ENCODE data around the gene KIT. TPM values are rescaled to one million over a fixed set of nuclear protein-coding genes. Genes with fewer than 3 reads are reported as not detected.

Gene KIT
- total RNA-seq, 1 experiment from 2014 or later, result not detected

DNA sequence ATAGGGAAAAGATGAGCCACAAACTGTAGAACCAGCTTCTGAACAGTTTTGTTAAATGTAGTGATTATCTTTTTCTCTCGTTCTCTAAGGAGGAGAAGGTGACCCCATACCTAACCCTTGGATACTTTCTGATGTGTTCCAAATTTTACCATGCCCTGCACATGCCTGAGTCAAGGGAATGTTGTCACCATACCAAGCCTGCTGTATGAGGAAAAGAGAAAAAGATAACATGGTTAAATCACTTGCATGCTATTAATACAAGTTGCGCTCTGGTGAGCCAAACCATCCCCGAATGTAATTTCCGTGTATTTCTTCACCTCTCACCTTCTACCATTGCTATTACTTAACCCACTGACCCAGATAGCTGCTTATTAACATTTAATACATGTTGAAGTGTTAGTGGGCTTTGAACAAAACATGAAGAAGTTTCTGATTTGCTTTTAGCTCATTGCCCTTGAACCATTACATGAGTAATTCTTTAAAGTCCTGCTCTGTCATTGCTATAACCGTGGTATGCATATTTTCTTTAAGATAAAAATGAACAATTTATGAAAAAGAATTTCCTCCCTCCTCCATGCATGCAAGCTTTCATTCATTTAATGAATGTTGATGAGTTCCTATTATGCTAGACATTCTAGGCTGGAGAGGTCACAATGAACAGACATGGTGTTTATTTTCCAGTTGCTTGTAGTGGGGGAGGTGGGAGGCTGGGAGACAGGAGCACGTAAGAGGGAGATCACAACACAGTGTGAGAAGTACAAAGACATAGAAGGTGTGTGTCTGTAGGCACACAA, 13.6 kb upstream of the KIT start:
- Mint-ChIP-seq H3K4me1 (ENCODE audit: insufficient read depth, unreplicated experiment) (no peaks in the 10 kb centered on the region), H3K9me3 (ENCODE audit: unreplicated experiment) (no peaks in the 10 kb centered on the region), H3K4me3 (ENCODE audit: unreplicated experiment) (no peak overlapping the region), H3K36me3 (ENCODE audit: insufficient read depth, unreplicated experiment) (no peaks in the 10 kb centered on the region), H3K27me3 (ENCODE audit: insufficient read depth, unreplicated experiment) (no peaks in the 10 kb centered on the region), H3K27ac (ENCODE audit: low read depth, unreplicated experiment) (no peak overlapping the region)
- BruUV-seq (replicated peaks), result no TSS peak
- TF ChIP-seq, protein P1, sequence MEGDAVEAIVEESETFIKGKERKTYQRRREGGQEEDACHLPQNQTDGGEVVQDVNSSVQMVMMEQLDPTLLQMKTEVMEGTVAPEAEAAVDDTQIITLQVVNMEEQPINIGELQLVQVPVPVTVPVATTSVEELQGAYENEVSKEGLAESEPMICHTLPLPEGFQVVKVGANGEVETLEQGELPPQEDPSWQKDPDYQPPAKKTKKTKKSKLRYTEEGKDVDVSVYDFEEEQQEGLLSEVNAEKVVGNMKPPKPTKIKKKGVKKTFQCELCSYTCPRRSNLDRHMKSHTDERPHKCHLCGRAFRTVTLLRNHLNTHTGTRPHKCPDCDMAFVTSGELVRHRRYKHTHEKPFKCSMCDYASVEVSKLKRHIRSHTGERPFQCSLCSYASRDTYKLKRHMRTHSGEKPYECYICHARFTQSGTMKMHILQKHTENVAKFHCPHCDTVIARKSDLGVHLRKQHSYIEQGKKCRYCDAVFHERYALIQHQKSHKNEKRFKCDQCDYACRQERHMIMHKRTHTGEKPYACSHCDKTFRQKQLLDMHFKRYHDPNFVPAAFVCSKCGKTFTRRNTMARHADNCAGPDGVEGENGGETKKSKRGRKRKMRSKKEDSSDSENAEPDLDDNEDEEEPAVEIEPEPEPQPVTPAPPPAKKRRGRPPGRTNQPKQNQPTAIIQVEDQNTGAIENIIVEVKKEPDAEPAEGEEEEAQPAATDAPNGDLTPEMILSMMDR (IDR thresholded peaks at IDR 0.05; ENCODE audit: unreplicated experiment), result no peak
- CTCF ChIA-PET, result interaction anchor here (1.0 kb wide), 1 partner anchor 38 kb away, joined by 8 read pairs; no protein-coding TSS in a partner anchor
- POLR2A ChIA-PET, result no interaction called here
- no peak for DNase-seq (ENCODE audit: unreplicated experiment)
- intact Hi-C loops (cut with micrococcal nuclease), result no loop called here

DNA sequence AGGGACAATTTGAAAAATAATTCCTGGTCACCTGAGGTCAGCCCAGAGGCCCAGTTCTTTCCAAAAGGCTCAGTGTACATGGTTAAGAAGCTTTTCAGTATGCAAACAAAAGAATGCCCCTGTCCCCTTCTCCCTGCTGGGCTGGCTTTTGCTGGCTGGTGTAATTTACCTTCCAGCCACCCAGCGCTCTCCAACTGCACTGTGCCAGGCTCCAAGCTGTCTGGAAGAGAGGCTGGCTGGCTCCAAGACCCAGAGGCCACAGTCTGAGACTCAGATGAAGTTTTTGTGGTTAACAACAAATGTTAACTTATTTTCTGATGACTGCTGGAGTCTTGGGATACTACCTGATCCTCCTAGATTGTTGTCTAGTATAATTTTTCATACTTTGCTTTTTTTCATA, 11.9 kb upstream of the KIT start:
- ChIA-PET POLR2A (interaction anchor here (0.7 kb wide), 1 partner anchor 341 kb away, joined by 3 read pairs; no protein-coding TSS in a partner anchor), CTCF (interaction anchor here (0.6 kb wide), 1 partner anchor 154 kb away, joined by 3 read pairs; no protein-coding TSS in a partner anchor)
- Mint-ChIP-seq H3K36me3 (ENCODE audit: insufficient read depth, unreplicated experiment) (no peaks in the 10 kb centered on the region), H3K4me1 (ENCODE audit: insufficient read depth, unreplicated experiment) (no peaks in the 10 kb centered on the region), H3K9me3 (ENCODE audit: unreplicated experiment) (no peaks in the 10 kb centered on the region), H3K27ac (ENCODE audit: low read depth, unreplicated experiment) (no peak overlapping the region), H3K27me3 (ENCODE audit: insufficient read depth, unreplicated experiment) (no peaks in the 10 kb centered on the region), H3K4me3 (ENCODE audit: unreplicated experiment) (no peak overlapping the region)
- BruUV-seq (replicated peaks), result no TSS peak
- DNase-seq (ENCODE audit: unreplicated experiment), result no peak
- TF ChIP-seq, protein P1 (IDR thresholded peaks at IDR 0.05; ENCODE audit: unreplicated experiment), result no peak
- intact Hi-C loops (cut with micrococcal nuclease), result no loop called here

DNA sequence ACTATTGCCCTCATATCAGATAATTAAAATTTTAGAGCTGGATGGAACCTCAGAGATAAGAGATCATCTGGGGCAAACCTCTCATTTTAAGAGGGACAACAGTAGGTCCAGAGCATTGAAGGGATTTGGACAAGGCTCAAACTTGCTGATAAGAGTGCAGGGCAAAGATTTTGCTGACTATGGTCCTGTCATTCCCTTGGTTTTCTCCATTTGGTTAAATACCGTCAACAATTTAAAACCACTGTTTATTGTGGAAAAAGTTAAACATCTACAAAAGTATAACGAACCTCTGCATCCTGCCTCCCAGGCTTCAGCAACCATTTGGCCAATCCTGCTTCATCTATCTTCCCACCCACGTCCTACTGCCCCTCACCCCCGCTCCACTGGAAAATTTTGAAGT, 10.7 kb upstream of the KIT start:
- intact Hi-C loops (cut with micrococcal nuclease), result no loop called here
- no TSS peak for BruUV-seq (replicated peaks)
- Mint-ChIP-seq H3K27me3 (ENCODE audit: insufficient read depth, unreplicated experiment) (no peaks in the 10 kb centered on the region), H3K9me3 (ENCODE audit: unreplicated experiment) (no peaks in the 10 kb centered on the region), H3K36me3 (ENCODE audit: insufficient read depth, unreplicated experiment) (no peaks in the 10 kb centered on the region), H3K4me1 (ENCODE audit: insufficient read depth, unreplicated experiment) (no peaks in the 10 kb centered on the region), H3K27ac (ENCODE audit: low read depth, unreplicated experiment) (no peak overlapping the region), H3K4me3 (ENCODE audit: unreplicated experiment) (no peak overlapping the region)
- CTCF ChIA-PET, result no interaction called here
- POLR2A ChIA-PET, result no interaction called here
- TF ChIP-seq, protein P1 (IDR thresholded peaks at IDR 0.05; ENCODE audit: unreplicated experiment), result no peak
- no peak for DNase-seq (ENCODE audit: unreplicated experiment)

DNA sequence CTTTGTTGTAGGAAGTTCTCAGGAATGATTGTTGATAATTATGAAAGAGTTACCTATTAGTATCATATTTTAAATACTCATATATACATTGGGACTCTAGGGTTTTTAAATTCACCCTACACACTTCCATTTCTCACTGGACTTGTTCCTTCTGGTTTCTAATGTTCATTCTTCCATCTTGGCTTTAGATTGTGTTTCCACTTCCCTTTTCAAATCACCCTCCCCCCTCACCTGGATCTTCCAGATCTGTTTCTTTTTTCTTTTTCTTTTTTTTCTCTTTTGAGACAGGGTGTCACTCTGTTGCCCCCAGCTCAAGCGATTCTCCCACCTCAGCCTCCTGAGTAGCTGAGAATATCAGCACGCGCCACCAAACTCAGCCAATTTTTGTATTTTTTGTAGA, 6.7 kb upstream of the KIT start:
- TF ChIP-seq, protein P1 (IDR thresholded peaks at IDR 0.05; ENCODE audit: unreplicated experiment), result no peak

More for the DNA sequence above, 6.7 kb upstream of the KIT start:
- H3K27ac Mint-ChIP-seq (ENCODE audit: low read depth, unreplicated experiment), result no peak overlapping the region
- CTCF ChIA-PET, result interaction anchor here (0.6 kb wide), 1 partner anchor 82 kb away, joined by 3 read pairs; no protein-coding TSS in a partner anchor
- H3K27me3 Mint-ChIP-seq (ENCODE audit: insufficient read depth, unreplicated experiment), result no peaks in the 10 kb centered on the region
- POLR2A ChIA-PET, result no interaction called here
- no peaks in the 10 kb centered on the region for H3K4me1 Mint-ChIP-seq (ENCODE audit: insufficient read depth, unreplicated experiment)
- H3K36me3 Mint-ChIP-seq (ENCODE audit: insufficient read depth, unreplicated experiment), result no peaks in the 10 kb centered on the region
- no peak overlapping the region for H3K4me3 Mint-ChIP-seq (ENCODE audit: unreplicated experiment)
- no TSS peak for BruUV-seq (replicated peaks)
- intact Hi-C loops (cut with micrococcal nuclease), result no loop called here
- H3K9me3 Mint-ChIP-seq (ENCODE audit: unreplicated experiment), result no peaks in the 10 kb centered on the region
- no peak for DNase-seq (ENCODE audit: unreplicated experiment)
